Uterus (tissue), 2 donors: Measurements from ENCODE around the gene NINL.

ENCODE experiments used
- POLR2A ChIP-seq, 2 donors: fragments of 450-650 bp; IDR thresholded peaks; one replicate each; pipeline ENCODE4 v1.6.1; 2016; ENCODE audit warnings: antibody characterized with exemption in 2 of 2, mild to moderate bottlenecking in 1 of 2, moderate library complexity in 1 of 2
- TF ChIP-seq, protein P1 (sequence below), 4 experiments: fragments of 200-600 bp in 2 of 4; fragments of 450-650 bp in 2 of 4; sonication (generic) in 2 of 4; IDR thresholded peaks; one replicate each; pipeline ENCODE4 v1.5.1; 2016 to 2019; ENCODE audit warnings: antibody characterized with exemption in 4 of 4, mild to moderate bottlenecking in 2 of 4, moderate library complexity in 1 of 4

DNA sequence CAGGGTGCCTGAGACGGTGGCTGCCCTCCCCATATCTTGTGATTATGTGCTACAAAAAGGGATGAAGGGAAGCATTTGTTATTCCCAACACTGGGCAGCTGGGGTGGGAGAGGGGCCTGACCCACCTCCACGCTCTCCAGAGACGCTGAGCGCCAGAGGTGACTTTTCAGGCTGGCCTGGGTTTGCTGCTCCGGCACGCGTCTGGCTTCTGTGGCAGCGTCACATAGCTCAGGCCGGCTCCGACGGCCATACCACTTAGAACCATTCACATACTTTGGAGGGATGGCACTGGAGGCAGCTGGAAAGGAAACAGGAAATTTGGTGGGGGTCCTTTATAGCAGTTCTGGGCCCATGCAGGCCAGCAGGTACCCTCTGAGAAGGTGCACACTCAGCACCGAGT, 72.6 kb downstream of the NINL start:
- TF ChIP-seq, protein P1, sequence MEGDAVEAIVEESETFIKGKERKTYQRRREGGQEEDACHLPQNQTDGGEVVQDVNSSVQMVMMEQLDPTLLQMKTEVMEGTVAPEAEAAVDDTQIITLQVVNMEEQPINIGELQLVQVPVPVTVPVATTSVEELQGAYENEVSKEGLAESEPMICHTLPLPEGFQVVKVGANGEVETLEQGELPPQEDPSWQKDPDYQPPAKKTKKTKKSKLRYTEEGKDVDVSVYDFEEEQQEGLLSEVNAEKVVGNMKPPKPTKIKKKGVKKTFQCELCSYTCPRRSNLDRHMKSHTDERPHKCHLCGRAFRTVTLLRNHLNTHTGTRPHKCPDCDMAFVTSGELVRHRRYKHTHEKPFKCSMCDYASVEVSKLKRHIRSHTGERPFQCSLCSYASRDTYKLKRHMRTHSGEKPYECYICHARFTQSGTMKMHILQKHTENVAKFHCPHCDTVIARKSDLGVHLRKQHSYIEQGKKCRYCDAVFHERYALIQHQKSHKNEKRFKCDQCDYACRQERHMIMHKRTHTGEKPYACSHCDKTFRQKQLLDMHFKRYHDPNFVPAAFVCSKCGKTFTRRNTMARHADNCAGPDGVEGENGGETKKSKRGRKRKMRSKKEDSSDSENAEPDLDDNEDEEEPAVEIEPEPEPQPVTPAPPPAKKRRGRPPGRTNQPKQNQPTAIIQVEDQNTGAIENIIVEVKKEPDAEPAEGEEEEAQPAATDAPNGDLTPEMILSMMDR (IDR thresholded peaks at IDR 0.05): no peak
- no peak for TF ChIP-seq POLR2A (IDR thresholded peaks at IDR 0.05)
